Brain microvascular endothelial cell (primary cell): ENCODE results near the gene SOAT2.
"Not testable (repeated sequence)": the region's sequence is repeated elsewhere in the genome, so short reads cannot be mapped to it uniquely, and the experiment has no call there.

Experiments used
- DNase-seq: peaks from one replicate; pipeline ENCODE4 v3.0.0-alpha.2; 2020
- H3K27ac ChIP-seq: fragments of 250-450 bp; sonication (Bioruptor Pico); 2 replicates; pipeline ENCODE4 v1.5.1; 2020; ENCODE audit warnings: mild to moderate bottlenecking, moderate library complexity
- H3K27me3 ChIP-seq: fragments of 250-450 bp; sonication (Bioruptor Pico); replicated peaks from 2 replicates; pipeline ENCODE4 v1.5.1; 2020; ENCODE audit warnings: mild to moderate bottlenecking
- H3K36me3 ChIP-seq: fragments of 250-450 bp; sonication (Bioruptor Pico); replicated peaks from 2 replicates; pipeline ENCODE4 v1.5.1; 2020; ENCODE audit warnings: mild to moderate bottlenecking
- H3K4me3 ChIP-seq: 2 replicates; pipeline ENCODE4 v1.5.1; 2011; ENCODE audit warnings: low read depth, mild to moderate bottlenecking, control low read depth, low read length, moderate library complexity
- CTCF ChIP-seq: IDR thresholded peaks from 2 replicates; pipeline ENCODE4 v1.5.1; 2011; ENCODE audit warnings: low read depth, mild to moderate bottlenecking, moderate library complexity, low read length, control low read depth, inconsistent platforms; ENCODE audit errors: missing control alignments
- in situ Hi-C: cut with HindIII; loops from 2 replicates; pipeline ENCODE4 v1.10.0; 2017; ENCODE audit warnings: low sequenced_read_pairs, low pct_ligation_motif_present

The SOAT2 gene

GRCh38 chr12:53090105-53090504 is 13.2 kb upstream of the SOAT2 start:
- no peaks in the 10 kb centered on the region for H3K36me3 ChIP-seq
- no peak overlapping the region for H3K4me3 ChIP-seq
- no peaks in the 10 kb centered on the region for H3K27me3 ChIP-seq
- in situ Hi-C loops, result no loop called here
- no peak for TF ChIP-seq CTCF
- H3K27ac ChIP-seq, result no peak overlapping the region
- DNase-seq, result no peak

- in situ Hi-C loops, result no loop called here
- no peak for TF ChIP-seq CTCF
Measured at GRCh38 chr12:53090554-53090953, 12.7 kb upstream of the SOAT2 start.

GRCh38 chr12:53091756-53092155 is 11.5 kb upstream of the SOAT2 start:
- DNase-seq, result no peak
- Histone ChIP-seq H3K27me3 (no peaks in the 10 kb centered on the region), H3K36me3 (no peaks in the 10 kb centered on the region), H3K27ac (no peak overlapping the region), H3K4me3 (no peak overlapping the region)
- TF ChIP-seq CTCF, result no peak
- in situ Hi-C loops, result no loop called here

More at GRCh38 chr12:53090554-53090953, 12.7 kb upstream of the SOAT2 start:
- H3K27me3 ChIP-seq, result no peaks in the 10 kb centered on the region
- H3K27ac ChIP-seq, result no peak overlapping the region
- no peak overlapping the region for H3K4me3 ChIP-seq
- H3K36me3 ChIP-seq, result no peaks in the 10 kb centered on the region
- DNase-seq, result no peak

- H3K4me3 ChIP-seq, result no peak overlapping the region
- no peak for TF ChIP-seq CTCF
Measured at GRCh38 chr12:53093777-53094393, 9.4 kb upstream of the SOAT2 start.

GRCh38 chr12:53094394-53094787 is 8.9 kb upstream of the SOAT2 start:
- no peaks in the 10 kb centered on the region for H3K27me3 ChIP-seq
- H3K27ac ChIP-seq, result no peak overlapping the region
- no peaks in the 10 kb centered on the region for H3K36me3 ChIP-seq
- no peak for DNase-seq
- no peak for TF ChIP-seq CTCF
- H3K4me3 ChIP-seq, result no peak overlapping the region
- in situ Hi-C loops, result no loop called here

More at GRCh38 chr12:53093777-53094393, 9.4 kb upstream of the SOAT2 start:
- Histone ChIP-seq H3K27ac (no peak overlapping the region), H3K27me3 (no peaks in the 10 kb centered on the region), H3K36me3 (no peaks in the 10 kb centered on the region)
- in situ Hi-C loops, result no loop called here
- no peak for DNase-seq

GRCh38 chr12:53094796-53095595 is 8.3 kb upstream of the SOAT2 start:
- H3K27ac ChIP-seq, H3K4me3 ChIP-seq, DNase-seq, H3K36me3 ChIP-seq, in situ Hi-C loops, H3K27me3 ChIP-seq: not testable (repeated sequence)

GRCh38 chr12:53095596-53095895 is 7.7 kb upstream of the SOAT2 start:
- H3K27me3 ChIP-seq, H3K36me3 ChIP-seq, DNase-seq, H3K27ac ChIP-seq, in situ Hi-C loops, H3K4me3 ChIP-seq: not testable (repeated sequence)
